ENCODE measurements around the gene RFX3. TPM values are rescaled to one million over a fixed set of nuclear protein-coding genes. Genes with fewer than 3 reads are reported as not detected.

The RFX3 gene
- total RNA-seq, 1 experiment from 2014 or later, result 8.4 TPM

GRCh38 chr9:3495855-3496254, 29.9 kb downstream of the RFX3 start:
- no peak overlapping the region for H3K4me2 ChIP-seq
- BruUV-seq (replicated peaks), result no TSS peak
- H3K27ac ChIP-seq, result no peak overlapping the region
- intact Hi-C loops (cut with micrococcal nuclease; ENCODE audit: unreplicated experiment), result no loop called here
- H4K20me1 ChIP-seq (ENCODE audit: insufficient read depth), result no peaks in the 10 kb centered on the region
- H3K36me3 ChIP-seq (ENCODE audit: low read depth), result no peaks in the 10 kb centered on the region
- H3K4me1 ChIP-seq (replicated peaks; ENCODE audit: insufficient read depth), result no peaks in the 10 kb centered on the region
- no peaks in the 10 kb centered on the region for H3K9me2 ChIP-seq (ENCODE audit: insufficient read depth)
- no peak for DNase-seq
- H3F3A ChIP-seq (ENCODE audit: insufficient read depth, low read depth), result no peaks in the 10 kb centered on the region
- H3K9me3 ChIP-seq (ENCODE audit: insufficient read depth, low read depth), result no peaks in the 10 kb centered on the region
- CTCF ChIA-PET, result no interaction called here
- no peaks in the 10 kb centered on the region for H3K79me2 ChIP-seq (ENCODE audit: low read depth)
- H2AFZ ChIP-seq, result no peak overlapping the region
- no peak overlapping the region for H3K4me3 ChIP-seq
- no peaks in the 10 kb centered on the region for H3K27me3 ChIP-seq (ENCODE audit: insufficient read depth, low read depth)
- TF ChIP-seq CTCF (conservative IDR thresholded peaks at IDR 0.05) (no peak), EZH2 (IDR thresholded peaks at IDR 0.05; ENCODE audit: low read depth) (no peak)
- POLR2A ChIA-PET (ENCODE audit: unreplicated experiment), result no interaction called here

- H3K27ac ChIP-seq, result no peak overlapping the region
- no peaks in the 10 kb centered on the region for H3K9me3 ChIP-seq (ENCODE audit: insufficient read depth, low read depth)
- no peaks in the 10 kb centered on the region for H3K27me3 ChIP-seq (ENCODE audit: insufficient read depth, low read depth)
- CTCF ChIA-PET, result no interaction called here
- POLR2A ChIA-PET (ENCODE audit: unreplicated experiment), result no interaction called here
- H3K9me2 ChIP-seq (ENCODE audit: insufficient read depth), result no peaks in the 10 kb centered on the region
- H3K4me3 ChIP-seq, result no peak overlapping the region
- no peaks in the 10 kb centered on the region for H3F3A ChIP-seq (ENCODE audit: insufficient read depth, low read depth)
- no peaks in the 10 kb centered on the region for H4K20me1 ChIP-seq (ENCODE audit: insufficient read depth)
- no peaks in the 10 kb centered on the region for H3K79me2 ChIP-seq (ENCODE audit: low read depth)
- DNase-seq, result no peak
- no peak overlapping the region for H2AFZ ChIP-seq
- intact Hi-C loops (cut with micrococcal nuclease; ENCODE audit: unreplicated experiment), result no loop called here
- no peaks in the 10 kb centered on the region for H3K4me1 ChIP-seq (replicated peaks; ENCODE audit: insufficient read depth)
- no peak overlapping the region for H3K4me2 ChIP-seq
- no TSS peak for BruUV-seq (replicated peaks)
- H3K36me3 ChIP-seq (ENCODE audit: low read depth), result no peaks in the 10 kb centered on the region
- TF ChIP-seq EZH2 (IDR thresholded peaks at IDR 0.05; ENCODE audit: low read depth) (no peak), CTCF (conservative IDR thresholded peaks at IDR 0.05) (no peak)
Measured at GRCh38 chr9:3492214-3492613, 33.6 kb downstream of the RFX3 start.

- Histone ChIP-seq H3K79me2 (ENCODE audit: low read depth) (no peaks in the 10 kb centered on the region), H3K9me3 (ENCODE audit: insufficient read depth, low read depth) (no peaks in the 10 kb centered on the region), H3K4me2 (no peak overlapping the region), H3F3A (ENCODE audit: insufficient read depth, low read depth) (no peaks in the 10 kb centered on the region), H3K9me2 (ENCODE audit: insufficient read depth) (no peaks in the 10 kb centered on the region), H2AFZ (no peak overlapping the region), H3K27me3 (ENCODE audit: insufficient read depth, low read depth) (no peaks in the 10 kb centered on the region), H3K4me3 (no peak overlapping the region), H3K4me1 (replicated peaks; ENCODE audit: insufficient read depth) (no peaks in the 10 kb centered on the region), H3K27ac (no peak overlapping the region), H4K20me1 (ENCODE audit: insufficient read depth) (no peaks in the 10 kb centered on the region), H3K36me3 (ENCODE audit: low read depth) (no peaks in the 10 kb centered on the region)
- TF ChIP-seq EZH2 (IDR thresholded peaks at IDR 0.05; ENCODE audit: low read depth), result no peak
- TF ChIP-seq CTCF (conservative IDR thresholded peaks at IDR 0.05), result no peak
- ChIA-PET CTCF (no interaction called here), POLR2A (ENCODE audit: unreplicated experiment) (no interaction called here)
- no TSS peak for BruUV-seq (replicated peaks)
- DNase-seq, result no peak
- intact Hi-C loops (cut with micrococcal nuclease; ENCODE audit: unreplicated experiment), result no loop called here
Measured at GRCh38 chr9:3491450-3491849, 34.4 kb downstream of the RFX3 start.

All from PC-9 (cell line).